GM18499 (cell line): Measurements from ENCODE around the gene CACNB2.

ENCODE experiments used
- ATAC-seq: cut with Tn5 transposase; IDR thresholded peaks from one replicate; pipeline ENCODE4 v1.9.1; 2021; ENCODE audit warnings: moderate number of reproducible peaks; ENCODE audit not compliant: insufficient read depth, unreplicated experiment

The CACNB2 gene

DNA sequence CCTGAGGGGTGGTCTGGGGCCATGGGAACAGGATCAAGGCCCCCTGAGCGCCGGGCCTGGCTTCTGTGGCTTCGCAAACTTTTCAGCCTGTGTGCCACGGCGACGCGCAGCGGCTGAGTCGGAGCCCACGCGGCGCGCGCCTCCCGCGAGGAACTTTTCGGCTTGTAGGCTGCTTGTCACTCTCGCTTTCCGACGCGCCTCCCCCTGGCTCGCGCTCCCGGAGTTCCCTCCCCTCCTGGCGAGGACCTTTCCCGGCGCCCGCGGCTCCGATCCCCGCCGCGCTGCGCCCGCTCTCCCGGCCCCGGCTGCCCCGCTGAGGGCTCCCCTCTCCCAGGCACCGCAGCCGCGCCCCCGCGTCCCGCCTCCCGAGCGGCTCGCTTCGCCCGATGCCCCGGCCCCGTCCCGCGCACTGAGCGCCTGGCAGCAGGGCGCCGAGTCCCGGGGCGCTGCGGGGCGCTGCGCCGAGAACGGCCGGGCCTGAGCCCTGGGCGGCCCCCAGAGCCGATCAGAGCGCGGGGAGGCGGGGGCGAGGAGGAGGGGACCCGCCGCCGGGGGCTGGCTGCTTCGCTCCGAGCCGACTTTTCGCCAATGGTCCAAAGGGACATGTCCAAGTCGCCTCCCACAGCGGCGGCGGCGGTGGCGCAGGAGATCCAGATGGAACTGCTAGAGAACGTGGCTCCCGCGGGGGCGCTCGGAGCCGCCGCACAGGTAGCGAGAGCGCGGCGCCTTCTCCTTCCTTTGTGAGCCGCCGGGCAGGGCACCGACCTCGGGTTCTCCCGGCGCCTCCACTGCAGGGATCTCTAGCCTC lies at the start of gene CACNB2:
Gene CACNB2 (plus strand): TSS at position 276 of the 808 bp plus-strand sequence.
- ATAC-seq: no peak

DNA sequence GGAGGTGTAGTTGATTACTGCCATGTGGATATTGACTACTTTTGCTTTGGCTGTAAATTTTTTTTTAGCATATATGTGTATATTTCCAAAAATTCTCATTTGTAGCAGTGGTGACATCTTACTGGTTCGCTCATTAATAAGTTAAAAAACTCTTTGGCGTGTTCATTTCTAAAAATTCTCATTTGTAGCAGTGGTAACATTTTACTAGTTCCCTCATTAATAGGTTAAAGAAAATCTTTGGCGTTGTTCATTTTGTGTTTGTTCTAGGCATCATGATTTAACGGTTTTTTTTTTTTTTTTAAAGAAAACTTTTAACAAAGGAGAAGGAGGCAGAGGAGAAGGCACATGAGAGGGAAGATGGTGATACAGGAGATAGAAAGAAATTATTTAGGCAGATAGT lies 45.9 kb upstream of the CACNB2 start:
- no peak for ATAC-seq

DNA sequence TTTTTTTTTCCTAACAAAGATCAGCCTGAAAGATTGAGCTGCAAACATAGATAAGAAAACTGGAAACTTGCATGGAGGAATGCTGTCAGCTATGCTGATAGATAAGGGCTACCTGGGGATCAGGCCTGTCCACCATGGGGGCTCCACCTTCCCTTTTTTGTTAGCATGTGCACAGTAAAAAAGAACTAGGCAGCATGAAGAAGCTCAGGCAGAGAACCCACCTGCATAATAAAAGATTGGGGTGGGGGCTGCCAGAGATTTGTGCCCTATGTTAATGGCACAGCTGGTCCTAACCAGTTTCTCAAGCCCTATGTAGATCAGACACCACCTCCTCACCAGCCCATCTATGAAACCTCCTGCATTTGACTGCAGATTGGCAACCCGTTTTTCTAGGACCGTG lies 45.4 kb upstream of the CACNB2 start:
- no peak for ATAC-seq

DNA sequence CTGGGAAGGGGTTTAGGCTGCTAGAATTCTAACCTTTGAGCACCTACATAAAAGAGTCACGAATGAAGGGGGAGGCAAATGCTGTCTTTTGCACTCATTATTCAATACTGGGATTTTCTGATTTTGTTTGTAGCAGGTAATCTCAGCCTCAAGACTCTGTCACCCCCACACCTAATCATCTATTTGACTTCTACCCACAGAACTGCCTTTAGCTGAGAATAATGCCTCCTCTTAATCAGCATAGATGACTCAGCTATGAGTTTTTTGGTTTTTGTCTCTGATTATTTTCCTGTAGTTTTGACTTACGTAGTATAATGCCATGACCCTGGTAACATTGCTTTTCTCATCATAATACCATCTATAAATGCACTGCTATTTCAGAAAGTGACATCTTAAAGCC lies 42.7 kb upstream of the CACNB2 start:
- no peak for ATAC-seq

DNA sequence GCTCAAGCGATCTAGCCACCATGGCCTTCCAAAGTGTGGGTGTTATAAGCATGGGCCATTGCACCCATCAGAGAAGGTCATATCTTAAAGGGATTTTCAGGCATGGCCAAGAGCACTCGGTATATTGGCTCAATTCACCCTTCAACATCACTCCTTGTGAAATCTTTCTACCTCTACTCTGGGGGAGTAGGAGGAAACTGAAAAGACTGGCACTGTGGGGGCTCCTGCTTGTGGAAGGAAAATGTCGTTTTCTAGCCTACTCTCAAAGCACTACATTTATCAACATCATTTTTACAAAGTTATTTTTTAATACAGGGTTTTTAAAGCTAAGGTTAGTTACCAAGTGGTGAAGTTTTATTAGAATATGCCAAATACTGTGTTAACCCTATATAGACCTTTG lies 42.0 kb upstream of the CACNB2 start:
- no peak for ATAC-seq

DNA sequence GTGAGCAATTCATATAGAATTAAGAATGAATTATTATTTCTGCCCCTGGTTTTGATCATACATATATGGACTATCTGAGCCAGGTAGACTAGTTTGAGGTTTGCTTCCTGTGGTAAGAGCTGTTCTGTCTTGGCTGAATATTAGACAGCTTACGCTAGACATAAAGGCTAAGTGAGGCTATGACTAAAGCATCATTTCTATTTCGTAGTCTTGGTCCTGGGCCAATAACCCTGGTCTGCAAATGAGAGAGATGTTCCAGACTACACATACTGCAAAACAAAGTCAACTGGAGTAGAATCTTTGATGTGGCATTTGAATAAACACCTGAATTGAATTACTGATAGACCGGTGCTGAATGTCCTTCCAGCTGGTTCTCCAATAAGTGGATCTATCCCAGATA lies 40.8 kb upstream of the CACNB2 start:
- no peak for ATAC-seq

DNA sequence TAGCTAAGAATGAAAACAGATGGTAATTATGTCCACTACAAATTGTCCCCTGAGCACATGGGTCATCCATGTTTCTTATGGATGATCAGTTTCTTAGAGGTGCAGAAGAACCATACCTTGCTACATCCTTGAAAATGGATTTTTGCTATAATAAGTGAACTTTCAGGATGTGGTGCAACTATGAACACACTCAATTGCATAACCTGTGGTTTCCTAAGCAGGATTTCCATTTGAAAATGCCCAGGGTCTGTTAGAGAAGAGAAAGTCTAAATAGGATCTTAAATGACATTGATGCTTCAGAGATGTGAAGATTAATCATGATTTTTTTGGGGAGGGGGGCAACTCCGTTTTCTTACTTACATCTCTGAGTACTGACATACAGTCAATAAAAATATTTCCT lies 39.6 kb upstream of the CACNB2 start:
- ATAC-seq: no peak

DNA sequence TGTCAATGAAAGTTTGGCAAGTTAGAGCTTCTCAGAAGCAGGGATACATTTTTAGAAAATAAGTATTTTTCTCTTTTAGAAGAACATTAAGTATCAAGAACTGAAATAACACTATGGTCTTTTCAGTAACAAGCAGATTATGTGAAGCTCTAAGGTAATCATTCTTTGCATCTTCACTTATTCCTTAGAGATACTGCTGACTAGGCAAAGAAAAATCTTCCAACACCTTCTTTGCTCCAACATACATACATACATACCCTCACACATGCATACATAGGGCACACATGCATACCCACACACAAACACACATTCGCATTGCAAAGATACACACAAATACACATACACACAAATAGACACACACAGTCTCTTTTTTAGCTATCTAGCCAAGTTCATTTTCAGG lies 37.8 kb upstream of the CACNB2 start:
- ATAC-seq: no peak

DNA sequence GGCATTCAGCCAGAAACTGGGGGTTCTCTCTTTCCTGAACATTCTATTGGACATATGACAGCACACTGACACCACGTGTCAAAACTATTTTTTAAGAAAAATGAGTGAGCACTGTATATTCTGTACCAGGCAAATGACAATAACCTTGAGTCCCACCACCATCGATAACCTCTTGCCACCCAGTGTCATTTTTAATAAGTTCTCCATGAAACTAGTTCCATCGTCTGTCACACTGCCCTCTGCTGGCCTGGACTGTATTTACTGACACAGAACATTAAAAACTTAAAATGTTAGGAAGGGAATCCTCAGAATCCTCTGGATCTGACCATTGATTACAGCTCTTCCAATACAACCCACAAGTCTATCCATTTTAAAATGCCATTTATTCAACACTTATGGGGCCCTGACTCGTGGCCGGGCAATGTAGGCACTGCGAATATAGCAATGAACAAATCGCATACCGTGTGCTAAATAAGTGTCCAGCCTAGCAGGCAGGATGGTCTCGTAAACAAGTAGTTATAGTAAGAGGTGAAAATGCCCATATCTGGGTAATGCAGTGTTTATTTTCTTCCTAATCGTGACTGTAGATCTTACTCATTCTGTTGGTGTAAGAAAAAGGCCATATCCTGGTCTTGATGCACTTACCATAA lies 35.9 kb upstream of the CACNB2 start:
- ATAC-seq: no peak

DNA sequence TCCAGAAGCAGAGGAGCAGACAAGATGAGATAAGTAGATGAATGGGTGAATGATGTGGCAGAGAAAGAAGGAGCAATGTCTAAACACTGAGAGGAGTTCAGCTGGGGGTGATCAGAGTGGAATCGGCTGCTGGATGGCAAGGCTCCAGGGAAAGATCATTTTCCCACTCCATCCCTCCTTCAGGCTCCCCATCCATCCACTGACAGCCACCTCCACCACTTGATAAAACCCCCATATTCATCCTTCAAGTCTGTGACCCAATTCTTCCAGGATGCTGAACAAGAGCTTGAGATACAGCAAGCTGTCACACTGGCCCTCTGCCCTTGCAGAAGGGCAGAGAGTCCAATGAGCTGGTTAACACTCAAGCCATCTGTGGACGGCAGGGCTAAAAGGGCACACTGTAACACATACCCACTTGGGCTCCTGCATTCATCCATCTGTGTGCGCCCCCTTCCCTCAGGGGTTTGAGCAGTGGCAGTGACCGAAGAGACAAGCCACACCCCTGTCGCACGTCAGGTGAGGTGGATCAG lies 30.8 kb upstream of the CACNB2 start:
- no peak for ATAC-seq

DNA sequence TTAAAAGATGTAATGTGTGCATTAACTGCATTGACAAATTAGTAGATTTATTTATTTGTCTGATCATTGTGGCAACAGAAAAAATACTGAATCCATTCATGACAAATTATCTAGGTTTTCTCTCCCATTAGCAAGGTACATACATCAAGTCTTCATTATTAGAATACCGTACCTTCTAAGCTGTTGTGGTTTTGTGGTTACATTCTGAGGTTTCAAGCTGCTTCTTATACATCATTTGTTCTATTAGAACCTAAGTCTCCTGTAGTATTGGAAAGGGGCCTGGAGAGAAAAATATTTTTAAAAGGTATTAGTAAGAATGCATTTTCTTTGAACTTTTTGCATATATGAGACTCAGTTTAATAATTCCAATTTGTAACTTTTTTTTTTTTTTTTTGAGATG lies 26.3 kb upstream of the CACNB2 start:
- no peak for ATAC-seq

DNA sequence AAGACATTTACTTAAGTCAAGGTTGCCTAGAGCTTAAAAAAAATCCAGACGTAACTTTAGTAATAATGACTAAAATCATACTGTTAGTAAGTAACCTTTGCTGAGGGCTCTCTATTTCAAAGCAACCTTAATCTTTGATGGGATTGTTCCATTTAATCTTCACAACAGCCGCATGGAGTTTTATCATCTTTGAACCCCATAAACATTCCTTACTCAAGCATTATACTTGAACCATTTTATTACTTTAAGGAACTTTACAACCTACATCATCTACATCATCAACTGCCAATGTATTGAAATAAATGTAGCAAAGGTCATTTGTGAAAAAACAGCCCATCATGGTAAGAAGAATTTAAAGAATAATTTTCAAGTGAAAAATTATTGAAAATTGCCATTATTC lies 22.9 kb upstream of the CACNB2 start:
- no peak for ATAC-seq

DNA sequence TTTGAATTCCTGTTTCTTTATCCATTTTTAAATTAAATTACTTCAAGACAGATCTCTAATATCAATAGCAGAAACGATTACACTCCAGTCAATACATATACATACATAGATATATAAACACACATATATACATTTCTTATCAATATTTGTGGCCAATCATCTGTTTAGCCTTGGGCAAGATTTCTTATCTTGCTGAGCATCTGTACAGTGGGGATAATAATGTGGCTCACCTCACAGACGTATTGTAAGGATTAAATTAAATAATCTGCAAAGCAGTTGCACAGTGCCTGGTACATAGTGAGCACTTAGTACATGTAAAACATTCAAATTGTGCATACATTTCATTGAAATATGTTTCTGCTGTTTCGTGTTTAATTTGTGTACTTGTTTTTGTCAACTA lies 17.5 kb upstream of the CACNB2 start:
- ATAC-seq: no peak

DNA sequence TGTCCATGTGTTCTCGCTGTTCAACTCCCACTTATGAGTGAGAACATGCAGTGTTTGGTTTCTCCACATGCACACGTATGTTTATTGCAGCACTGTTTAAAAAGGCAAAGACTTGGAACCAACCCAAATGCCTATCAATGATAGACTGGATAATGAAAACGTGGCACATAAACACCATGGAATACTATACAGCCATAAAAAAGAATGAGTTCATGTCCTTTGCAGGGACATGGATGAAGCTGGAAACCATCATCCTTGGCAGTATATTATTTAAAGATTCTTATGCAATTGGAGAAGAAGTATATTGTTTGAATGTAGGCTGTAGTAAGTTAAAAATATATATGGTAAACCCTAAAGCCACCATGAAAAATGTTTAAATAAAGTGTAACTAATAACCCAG lies 7.2 kb upstream of the CACNB2 start:
- ATAC-seq: no peak

DNA sequence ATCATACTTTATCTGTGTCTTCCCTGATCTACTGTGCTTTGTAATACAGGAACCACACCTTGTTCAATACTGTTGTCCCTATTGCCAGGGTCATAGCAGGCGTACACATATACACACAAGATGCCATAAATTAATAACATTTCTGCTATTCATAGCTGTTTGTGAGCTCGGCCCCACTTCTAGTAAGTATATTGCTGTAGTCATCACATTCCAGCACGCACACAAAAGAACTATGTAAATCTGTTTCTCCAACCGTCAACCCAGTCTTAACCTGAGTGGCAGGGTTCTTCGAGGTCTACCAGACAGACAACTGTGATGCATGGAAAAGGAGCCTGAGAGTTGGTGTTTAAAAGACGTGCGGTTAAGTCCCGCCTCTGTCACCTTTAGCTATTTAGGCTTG lies 5.7 kb upstream of the CACNB2 start:
- no peak for ATAC-seq

DNA sequence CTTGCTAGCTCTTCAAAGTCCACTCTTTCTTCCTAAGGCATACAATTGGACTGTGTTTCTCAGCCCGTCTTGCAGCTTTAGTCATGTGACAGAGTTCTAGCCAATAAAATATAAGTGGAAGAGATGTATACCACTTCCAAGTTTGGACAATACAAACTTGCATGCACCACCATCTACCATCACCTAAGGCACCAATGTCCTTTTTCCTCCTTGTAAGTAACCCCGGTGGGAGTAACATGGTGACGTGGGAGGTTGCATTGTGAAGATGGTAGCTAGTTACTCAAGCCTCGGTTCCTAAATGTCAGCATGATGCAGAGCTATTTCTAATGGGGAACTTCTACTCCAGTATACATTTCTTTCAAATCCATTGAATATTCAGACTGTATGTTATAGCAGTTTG lies 5.3 kb upstream of the CACNB2 start:
- ATAC-seq: no peak

DNA sequence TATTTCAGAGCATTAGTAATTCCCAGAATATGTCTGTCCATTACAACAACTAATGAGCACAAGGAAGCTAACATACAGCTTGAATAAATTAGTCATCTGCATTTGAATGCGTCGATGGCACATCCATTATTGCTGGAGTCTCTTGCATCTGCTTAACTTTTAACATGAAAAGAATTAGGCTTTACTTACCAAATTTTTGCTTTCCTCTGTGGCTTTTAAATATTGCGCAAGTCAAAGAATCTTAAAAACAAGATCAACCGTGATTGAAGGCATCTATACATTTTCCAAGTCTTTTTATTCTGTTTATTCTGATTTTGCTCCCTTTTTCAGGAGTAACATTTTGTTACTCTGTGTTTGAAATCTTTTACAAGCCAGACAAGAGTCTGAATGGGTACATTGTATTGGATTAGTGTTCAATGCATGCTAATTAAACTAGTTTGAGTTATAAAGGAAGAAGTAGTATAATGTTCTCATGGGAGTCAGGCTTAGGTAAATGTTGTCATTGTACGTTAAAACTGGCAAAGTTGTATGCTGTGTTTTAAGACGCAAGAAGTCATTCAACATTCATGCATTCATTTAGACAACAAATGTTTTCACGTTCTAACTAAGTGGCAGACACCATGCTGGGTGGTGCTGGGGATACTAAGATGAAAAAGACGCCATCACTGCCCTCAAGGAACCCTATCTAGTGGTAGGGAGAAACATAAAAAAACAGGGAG lies 4.0 kb upstream of the CACNB2 start:
- no peak for ATAC-seq

DNA sequence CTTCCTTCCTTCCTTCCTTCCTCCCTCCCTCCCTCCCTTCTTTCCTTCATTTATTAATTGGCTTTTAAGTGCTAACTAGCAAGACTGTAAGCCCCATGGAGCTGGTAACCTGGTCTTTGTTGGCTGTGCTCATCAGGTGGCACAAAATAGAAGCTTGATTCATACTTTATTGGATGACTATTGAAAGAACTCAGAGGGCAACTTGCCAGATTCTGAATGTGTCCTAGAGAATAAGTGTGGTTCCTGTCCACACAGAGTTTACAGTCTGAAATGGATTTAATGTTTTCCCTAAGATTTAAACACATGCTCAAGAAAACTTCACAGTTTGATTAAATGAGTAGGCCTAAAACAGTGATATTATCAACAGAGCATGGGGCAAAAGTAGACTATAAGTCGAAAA lies 3.1 kb upstream of the CACNB2 start:
- no peak for ATAC-seq

DNA sequence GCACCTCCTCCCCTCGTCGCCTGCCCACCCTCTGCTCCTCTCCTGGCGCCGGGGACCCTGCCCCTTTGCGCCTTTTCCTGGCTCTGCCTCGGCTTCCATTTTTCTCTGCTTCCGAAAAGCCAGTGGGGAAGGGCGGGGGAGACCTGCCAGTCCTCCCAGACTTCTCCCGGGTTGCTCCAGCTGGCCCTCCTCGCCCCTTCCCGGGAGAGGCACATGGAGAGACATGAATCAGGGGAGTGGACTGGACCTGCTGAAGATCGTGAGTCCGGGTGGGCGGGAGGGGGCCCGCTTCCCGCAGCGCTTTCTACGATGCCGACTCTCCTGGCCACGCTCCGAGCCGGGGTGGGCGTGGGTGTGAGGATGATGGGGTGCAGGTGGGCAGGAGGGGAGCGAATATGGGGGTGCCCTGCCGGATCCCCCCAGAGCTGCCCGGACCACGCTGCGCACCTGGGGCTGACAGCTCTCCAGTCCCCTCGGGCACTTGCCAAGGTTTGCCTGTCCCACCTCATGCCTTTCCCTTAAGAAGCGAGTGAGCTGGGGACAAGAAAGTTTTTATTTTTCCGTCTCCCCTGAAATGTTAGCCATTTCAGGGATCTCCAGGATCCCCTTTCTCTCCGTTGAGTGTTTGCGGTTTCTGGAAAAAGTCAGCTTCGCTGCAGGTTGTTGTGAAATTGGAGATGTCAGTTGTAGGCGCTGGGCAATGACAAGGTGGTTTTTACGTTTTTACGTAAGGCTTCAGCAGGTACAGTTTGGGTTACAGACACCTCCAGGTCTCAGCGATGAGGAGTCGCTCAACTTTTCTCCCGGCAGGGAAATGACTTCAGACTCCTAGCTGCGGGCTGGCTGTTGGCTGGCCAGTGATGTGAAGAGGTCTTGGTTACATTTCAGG lies 977 bp downstream of the CACNB2 start:
- no peak for ATAC-seq

DNA sequence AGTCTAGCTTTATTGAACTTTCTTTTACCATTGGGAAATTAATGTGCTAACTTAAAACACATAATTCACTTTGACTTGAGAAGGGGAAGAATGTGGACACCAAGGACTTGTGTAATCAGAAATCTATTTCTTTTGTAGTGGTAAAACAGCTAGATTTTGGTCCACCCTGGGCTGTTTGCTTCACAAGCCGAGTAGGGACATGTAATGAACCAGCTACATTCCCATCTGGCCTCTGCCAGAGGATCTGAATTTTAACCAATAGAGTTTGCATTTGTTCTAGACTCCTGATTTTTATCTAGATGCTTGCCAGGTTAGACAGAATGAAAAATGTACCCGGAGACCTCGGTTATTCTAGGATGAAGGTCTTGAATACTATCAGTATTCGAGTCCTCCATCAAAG lies 1.9 kb downstream of the CACNB2 start:
- no peak for ATAC-seq
